H9 (cell line): Measurements from ENCODE around the gene SAMD14. TPM values are rescaled to one million over a fixed set of nuclear protein-coding genes. Genes with fewer than 3 reads are reported as not detected.

Experiments
- DNase-seq: peaks from one replicate; pipeline ENCODE4 v3.0.0-alpha.2; 2017
- H2AFZ ChIP-seq: one replicate; pipeline ENCODE4 v1.6.1; 2013; ENCODE audit warnings: mild to moderate bottlenecking, low read length, control low read depth, moderate library complexity
- H2AK5ac ChIP-seq: 2 replicates; pipeline ENCODE4 v1.6.1; 2013; ENCODE audit warnings: low read length, control low read depth, mixed read lengths; ENCODE audit not compliant: insufficient read length
- H2BK120ac ChIP-seq: one replicate; pipeline ENCODE4 v1.6.1; 2013; ENCODE audit warnings: low read depth, mild to moderate bottlenecking, low read length, control low read depth, inconsistent platforms; ENCODE audit not compliant: poor library complexity, severe bottlenecking
- H2BK12ac ChIP-seq: 2 replicates; pipeline ENCODE4 v1.6.1; 2013; ENCODE audit warnings: low read length, control low read depth, mixed read lengths, low read depth; ENCODE audit not compliant: insufficient read length
- H2BK15ac ChIP-seq: 2 replicates; pipeline ENCODE4 v1.6.1; 2013; ENCODE audit warnings: low read depth, low read length, control low read depth
- H2BK20ac ChIP-seq: one replicate; pipeline ENCODE4 v1.6.1; 2013; ENCODE audit warnings: low read depth, mild to moderate bottlenecking, low read length, control low read depth, inconsistent platforms; ENCODE audit not compliant: poor library complexity, severe bottlenecking
- H2BK5ac ChIP-seq: 2 replicates; pipeline ENCODE4 v1.6.1; 2013; ENCODE audit warnings: low read length, control low read depth, mixed read lengths; ENCODE audit not compliant: insufficient read length
- H3K14ac ChIP-seq: 2 replicates; pipeline ENCODE4 v1.6.1; 2013; ENCODE audit warnings: low read length, control low read depth; ENCODE audit not compliant: insufficient read depth
- H3K18ac ChIP-seq: 2 replicates; pipeline ENCODE4 v1.6.1; 2013; ENCODE audit warnings: low read depth, mild to moderate bottlenecking, mixed read lengths, low read length, control low read depth; ENCODE audit not compliant: insufficient read length
- H3K23ac ChIP-seq: 2 replicates; pipeline ENCODE4 v1.6.1; 2013; ENCODE audit warnings: low read length, control low read depth, mixed read lengths, low read depth; ENCODE audit not compliant: insufficient read length
- H3K23me2 ChIP-seq: 2 replicates; pipeline ENCODE4 v1.6.1; 2013; ENCODE audit warnings: low read depth, mild to moderate bottlenecking, mixed read lengths, low read length, control low read depth; ENCODE audit not compliant: insufficient read length, poor library complexity, severe bottlenecking
- H3K27ac ChIP-seq: 2 replicates; pipeline ENCODE4 v1.5.1; 2013; ENCODE audit warnings: low read length, control low read depth, mixed read lengths, low read depth; ENCODE audit not compliant: insufficient read length
- H3K27me3 ChIP-seq: 2 replicates; pipeline ENCODE4 v1.6.1; 2013; ENCODE audit warnings: low read length, control low read depth, inconsistent platforms; ENCODE audit not compliant: insufficient read depth
- H3K4ac ChIP-seq: 2 replicates; pipeline ENCODE4 v1.6.1; 2013; ENCODE audit warnings: low read depth, mild to moderate bottlenecking, control low read depth, inconsistent platforms, low read length, moderate library complexity
- H3K4me1 ChIP-seq: 2 replicates; pipeline ENCODE4 v1.6.1; 2013; ENCODE audit warnings: low read length, control low read depth, inconsistent platforms; ENCODE audit not compliant: insufficient read depth
- H3K4me2 ChIP-seq: 2 replicates; pipeline ENCODE4 v1.6.1; 2013; ENCODE audit warnings: low read length, control low read depth, mixed read lengths; ENCODE audit not compliant: insufficient read length, insufficient read depth
- H3K56ac ChIP-seq: 2 replicates; pipeline ENCODE4 v1.6.1; 2013; ENCODE audit warnings: low read depth, mild to moderate bottlenecking, mixed read lengths, low read length, control low read depth; ENCODE audit not compliant: insufficient read length
- H3K79me1 ChIP-seq: 2 replicates; pipeline ENCODE4 v1.6.1; 2013; ENCODE audit warnings: low read depth, mild to moderate bottlenecking, moderate library complexity, low read length, control low read depth, inconsistent platforms; ENCODE audit not compliant: insufficient read depth, poor library complexity, severe bottlenecking
- H3K79me2 ChIP-seq: 2 replicates; pipeline ENCODE4 v1.6.1; 2013; ENCODE audit warnings: low read length, control low read depth, inconsistent platforms; ENCODE audit not compliant: insufficient read depth
- H3K9ac ChIP-seq: 2 replicates; pipeline ENCODE4 v1.6.1; 2013; ENCODE audit warnings: low read length, control low read depth, mixed read lengths; ENCODE audit not compliant: insufficient read length; ENCODE audit errors: extremely low read depth
- H3K9me3 ChIP-seq: one replicate; pipeline ENCODE4 v1.6.1; 2013; ENCODE audit warnings: low read depth, low read length, inconsistent platforms; ENCODE audit not compliant: control insufficient read depth
- H3T11ph ChIP-seq: one replicate; pipeline ENCODE4 v1.6.1; 2013; ENCODE audit warnings: mild to moderate bottlenecking, low read length, control low read depth, inconsistent platforms
- H4K20me1 ChIP-seq: one replicate; pipeline ENCODE4 v1.6.1; 2013; ENCODE audit not compliant: control insufficient read depth, insufficient read length, insufficient read depth
- H4K5ac ChIP-seq: 2 replicates; pipeline ENCODE4 v1.6.1; 2013; ENCODE audit warnings: low read depth, mild to moderate bottlenecking, mixed read lengths, low read length, control low read depth; ENCODE audit not compliant: insufficient read length
- H4K8ac ChIP-seq: replicated peaks from 2 replicates; pipeline ENCODE4 v1.6.1; 2013; ENCODE audit warnings: low read length, control low read depth, mixed read lengths, low read depth; ENCODE audit not compliant: insufficient read length
- H4K91ac ChIP-seq: 2 replicates; pipeline ENCODE4 v1.6.1; 2013; ENCODE audit warnings: low read depth, mild to moderate bottlenecking, moderate library complexity, mixed read lengths, low read length, control low read depth; ENCODE audit not compliant: insufficient read length
- H3K27ac Mint-ChIP-seq, 3 experiments: 2 replicates in 2 of 3; 3 replicates in 1 of 3; pipeline ENCODE4 v1.8.0; 2020 to 2021; ENCODE audit warnings: mixed read lengths in 3 of 3, mild to moderate bottlenecking in 1 of 3, moderate library complexity in 1 of 3
- H3K27me3 Mint-ChIP-seq: 2 replicates; pipeline ENCODE4 v1.8.0; 2021; ENCODE audit warnings: low read depth, mild to moderate bottlenecking, moderate library complexity, mixed read lengths
- H3K36me3 Mint-ChIP-seq, 3 experiments: 2 replicates in 2 of 3; 3 replicates in 1 of 3; pipeline ENCODE4 v1.8.0; 2020 to 2021; ENCODE audit warnings: low read depth in 3 of 3, mixed read lengths in 3 of 3; ENCODE audit not compliant: insufficient read depth in 1 of 3
- H3K4me1 Mint-ChIP-seq, 2 experiments: 2 replicates each; pipeline ENCODE4 v1.8.0; 2020; ENCODE audit warnings: mixed read lengths in 2 of 2
- H3K4me3 Mint-ChIP-seq, 2 experiments: 2 replicates in 1 of 2; 3 replicates in 1 of 2; pipeline ENCODE4 v1.8.0; 2020 to 2021; ENCODE audit warnings: mild to moderate bottlenecking in 2 of 2, mixed read lengths in 2 of 2, moderate library complexity in 1 of 2
- H3K9me3 Mint-ChIP-seq, 2 experiments: 2 replicates in 1 of 2; 3 replicates in 1 of 2; pipeline ENCODE4 v1.8.0; 2020; ENCODE audit warnings: mild to moderate bottlenecking in 2 of 2, mixed read lengths in 2 of 2, moderate library complexity in 1 of 2
- CTCF ChIP-seq: fragments of 200-600 bp; sonication (generic); conservative IDR thresholded peaks from 3 replicates; pipeline ENCODE4 v1.8.0; 2021; ENCODE audit warnings: antibody characterized with exemption, mild to moderate bottlenecking
- WGBS: extraction: QIAGEN DNeasy Blood & Tissue Kit; methylation state at CpG from one replicate; pipeline ENCODE4 v1.1.7; 2013; ENCODE audit warnings: missing lambda C conversion rate, low lambda C conversion rate, mixed read lengths; ENCODE audit not compliant: insufficient read length; ENCODE audit errors: extremely low coverage; 5-methylcytosine and 5-hydroxymethylcytosine counted together
- total RNA-seq: library from RNA; stranded (reverse); gene quantifications from 2 replicates; pipeline ENCODE4 v1.2.1, GENCODE V29; 2021

Gene SAMD14
- total RNA-seq, 1 experiment from 2014 or later, result 5.9 TPM

DNA sequence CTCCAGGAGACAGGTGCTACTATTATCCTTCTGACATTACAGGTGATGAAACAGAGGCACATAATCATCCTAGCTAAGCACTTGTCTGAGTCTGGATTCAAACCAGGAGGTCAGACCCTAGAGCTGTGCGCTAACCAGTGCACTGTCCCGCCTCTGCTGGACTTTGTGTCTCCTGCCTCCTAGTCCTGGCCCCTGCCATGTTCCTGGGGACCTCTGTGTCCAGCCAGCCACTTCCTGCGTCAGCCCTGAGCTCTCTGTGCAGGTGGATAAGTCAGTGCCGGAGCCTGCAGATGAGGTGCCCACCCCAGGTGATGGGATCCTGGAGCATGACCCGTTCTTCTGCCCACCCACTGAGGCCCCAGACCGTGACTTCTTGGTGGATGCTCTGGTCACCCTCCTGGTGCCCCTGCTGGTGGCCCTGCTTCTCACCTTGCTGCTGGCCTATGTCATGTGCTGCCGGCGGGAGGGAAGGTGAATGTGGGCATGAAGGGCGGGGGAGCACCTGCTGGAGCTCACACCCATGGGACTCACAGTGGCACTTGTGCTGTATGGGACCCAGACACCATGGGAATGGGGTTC, 40.0 kb upstream of the SAMD14 start:
- H3K27me3 ChIP-seq, result no peaks in the 10 kb centered on the region
- WGBS, result no CpG with 5 or more reads among the region's 9 CpGs
- no peak overlapping the region for H3K23ac ChIP-seq
- no peak overlapping the region for H2BK20ac ChIP-seq
- no peak for DNase-seq
- peaks cover 4% of the 10 kb centered on the region for H3K27me3 Mint-ChIP-seq
- no peak overlapping the region for H3K4me3 Mint-ChIP-seq
- no peak overlapping the region; a peak in 1 of 7 replicates for H3K27ac Mint-ChIP-seq
- no peak overlapping the region for H3K14ac ChIP-seq
- no peak overlapping the region for H2BK15ac ChIP-seq
- H3K9ac ChIP-seq, result no peak overlapping the region
- H2BK5ac ChIP-seq, result no peak overlapping the region
- H3K9me3 ChIP-seq, result no peaks in the 10 kb centered on the region
- H3K18ac ChIP-seq, result no peak overlapping the region
- no peaks in the 10 kb centered on the region for H3K79me2 ChIP-seq
- no peak overlapping the region for H3K4ac ChIP-seq
- no peak overlapping the region for H4K5ac ChIP-seq
- no peak overlapping the region for H3K4me2 ChIP-seq
- no peak overlapping the region for H4K91ac ChIP-seq
- no peaks in the 10 kb centered on the region for H3K79me1 ChIP-seq
- H3K4me1 ChIP-seq, result peaks cover 3% of the 10 kb centered on the region; the same call in 1 of the 2 replicates
- H3T11ph ChIP-seq, result no peak overlapping the region
- no peak overlapping the region for H2BK12ac ChIP-seq
- no peaks in the 10 kb centered on the region for H3K36me3 Mint-ChIP-seq
- no peaks in the 10 kb centered on the region for H4K20me1 ChIP-seq
- H3K9me3 Mint-ChIP-seq, result no peaks in the 10 kb centered on the region; a peak in 1 of 5 replicates
- no peak overlapping the region for H2BK120ac ChIP-seq
- H3K23me2 ChIP-seq, result no peaks in the 10 kb centered on the region
- no peak overlapping the region for H4K8ac ChIP-seq
- H2AK5ac ChIP-seq, result no peak overlapping the region
- H3K56ac ChIP-seq, result no peak overlapping the region
- no peak overlapping the region for H3K27ac ChIP-seq
- H3K4me1 Mint-ChIP-seq, result peaks cover 20 to 49% of the 10 kb centered on the region in 2 experiments
- H2AFZ ChIP-seq, result no peak overlapping the region
- no peak for TF ChIP-seq CTCF
